ENCODE results near the gene CTXN1. TPM values are rescaled to one million over a fixed set of nuclear protein-coding genes. Genes with fewer than 3 reads are reported as not detected.
"Not testable (repeated sequence)": the region's sequence is repeated elsewhere in the genome, so short reads cannot be mapped to it uniquely, and the experiment has no call there.

The CTXN1 gene
- total RNA-seq, 1 donor from 2014 or later, result 90.6 TPM

- Mint-ChIP-seq H3K9me3 (ENCODE audit: unreplicated experiment) (no peaks in the 10 kb centered on the region), H3K4me3 (ENCODE audit: unreplicated experiment) (no peak overlapping the region), H3K27ac (ENCODE audit: unreplicated experiment) (no peak overlapping the region), H3K4me1 (ENCODE audit: low read depth, unreplicated experiment) (peaks cover 3% of the 10 kb centered on the region), H3K36me3 (ENCODE audit: unreplicated experiment) (no peaks in the 10 kb centered on the region), H3K27me3 (ENCODE audit: unreplicated experiment) (peaks cover 5% of the 10 kb centered on the region)
- DNase-seq, result no peak
- no peak for TF ChIP-seq CTCF (IDR thresholded peaks at IDR 0.05; ENCODE audit: partially characterized antibody, unreplicated experiment)
Observed at GRCh38 chr19:7932930-7933300, 7.0 kb upstream of the CTXN1 start.

- Mint-ChIP-seq H3K4me3 (ENCODE audit: unreplicated experiment) (no peak overlapping the region), H3K4me1 (ENCODE audit: low read depth, unreplicated experiment) (peaks cover 3% of the 10 kb centered on the region), H3K27me3 (ENCODE audit: unreplicated experiment) (peaks cover 5% of the 10 kb centered on the region), H3K36me3 (ENCODE audit: unreplicated experiment) (no peaks in the 10 kb centered on the region), H3K9me3 (ENCODE audit: unreplicated experiment) (peaks cover 2% of the 10 kb centered on the region), H3K27ac (ENCODE audit: unreplicated experiment) (no peak overlapping the region)
- DNase-seq, result no peak
- TF ChIP-seq CTCF (IDR thresholded peaks at IDR 0.05; ENCODE audit: partially characterized antibody, unreplicated experiment), result no peak
Observed at GRCh38 chr19:7932276-7932929, 6.5 kb upstream of the CTXN1 start.

- no peak overlapping the region for H3K27ac Mint-ChIP-seq (ENCODE audit: unreplicated experiment)
- H3K4me1 Mint-ChIP-seq (ENCODE audit: low read depth, unreplicated experiment), result peaks cover 5% of the 10 kb centered on the region
- peak; percentile 13 for DNase-seq
- peaks cover 6% of the 10 kb centered on the region for H3K27me3 Mint-ChIP-seq (ENCODE audit: unreplicated experiment)
- no peak for TF ChIP-seq CTCF (IDR thresholded peaks at IDR 0.05; ENCODE audit: partially characterized antibody, unreplicated experiment)
- no peak overlapping the region for H3K4me3 Mint-ChIP-seq (ENCODE audit: unreplicated experiment)
- peaks cover 4% of the 10 kb centered on the region for H3K9me3 Mint-ChIP-seq (ENCODE audit: unreplicated experiment)
- H3K36me3 Mint-ChIP-seq (ENCODE audit: unreplicated experiment), result no peaks in the 10 kb centered on the region
Observed at GRCh38 chr19:7931221-7932061, 5.5 kb upstream of the CTXN1 start.

DNA sequence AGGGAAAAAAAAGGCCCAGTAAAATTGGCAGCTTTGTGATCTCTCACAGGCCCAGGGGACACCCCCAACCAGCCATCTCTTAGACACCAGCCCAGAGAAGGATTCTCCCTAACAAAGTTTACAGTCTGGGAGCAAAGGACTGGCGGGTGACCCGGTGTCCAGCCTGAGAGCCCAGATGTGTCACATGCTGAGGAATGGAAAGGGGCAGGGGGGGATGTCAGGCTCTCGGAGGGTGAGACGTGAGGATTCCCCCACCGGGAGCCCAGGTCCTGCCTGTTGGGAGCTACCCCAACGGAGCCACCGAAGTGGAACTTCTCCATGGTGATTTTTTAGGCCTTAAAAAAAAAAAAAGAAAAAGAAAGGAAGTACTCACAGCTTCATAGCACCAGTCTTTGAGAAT lies 4.8 kb upstream of the CTXN1 start:
- peaks cover 6% of the 10 kb centered on the region for H3K4me1 Mint-ChIP-seq (ENCODE audit: low read depth, unreplicated experiment)
- no peak for TF ChIP-seq CTCF (IDR thresholded peaks at IDR 0.05; ENCODE audit: partially characterized antibody, unreplicated experiment)
- no peak for DNase-seq
- H3K36me3 Mint-ChIP-seq (ENCODE audit: unreplicated experiment), result no peaks in the 10 kb centered on the region
- H3K9me3 Mint-ChIP-seq (ENCODE audit: unreplicated experiment), result peaks cover 7% of the 10 kb centered on the region
- no peak overlapping the region for H3K27ac Mint-ChIP-seq (ENCODE audit: unreplicated experiment)
- no peak overlapping the region for H3K4me3 Mint-ChIP-seq (ENCODE audit: unreplicated experiment)
- H3K27me3 Mint-ChIP-seq (ENCODE audit: unreplicated experiment), result peaks cover 9% of the 10 kb centered on the region

DNA sequence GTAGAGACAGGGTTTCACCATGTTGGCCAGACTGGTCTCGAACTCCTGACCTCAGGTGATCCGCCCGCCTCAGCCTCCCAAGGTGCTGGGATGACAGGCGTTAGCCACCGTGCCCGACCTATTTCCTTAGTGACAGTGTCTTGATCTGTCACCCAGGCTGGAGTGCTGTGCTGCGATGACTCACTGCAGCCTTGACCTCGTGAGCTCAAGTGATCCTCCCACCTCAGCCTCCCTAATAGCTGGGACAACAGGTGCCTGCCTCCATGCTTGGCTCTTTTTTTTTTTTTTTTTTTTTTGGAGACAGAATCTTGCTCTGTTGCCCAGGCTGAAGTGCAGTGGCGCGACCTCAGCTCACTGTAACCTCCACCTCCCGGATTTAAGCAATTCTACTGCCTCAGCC lies 4.1 kb upstream of the CTXN1 start:
- not testable (repeated sequence) for H3K9me3 Mint-ChIP-seq (ENCODE audit: unreplicated experiment); DNase-seq; H3K27me3 Mint-ChIP-seq (ENCODE audit: unreplicated experiment); H3K4me3 Mint-ChIP-seq (ENCODE audit: unreplicated experiment); H3K27ac Mint-ChIP-seq (ENCODE audit: unreplicated experiment); H3K4me1 Mint-ChIP-seq (ENCODE audit: low read depth, unreplicated experiment); H3K36me3 Mint-ChIP-seq (ENCODE audit: unreplicated experiment)
